ENCODE results near the gene ITGBL1. TPM values are rescaled to one million over a fixed set of nuclear protein-coding genes. Genes with fewer than 3 reads are reported as not detected.

The ITGBL1 gene
- total and polyA plus RNA-seq, 8 donors = 0.53 to 36.6 (median 4.8) TPM; not detected in 1

GRCh38 chr13:101647760-101648159 is 195.3 kb downstream of the ITGBL1 start:
- no peak for TF ChIP-seq POLR2A (IDR thresholded peaks at IDR 0.05)
- no peak for DNase-seq
- H3K4me3 ChIP-seq = no peak overlapping the region
- intact Hi-C loops (cut with DNase I; ENCODE audit: low total_unique reads) = no loop called here
- H3K36me3 ChIP-seq = no peaks in the 10 kb centered on the region
- H3K27ac ChIP-seq = no peak overlapping the region
- H3K27me3 ChIP-seq = no peaks in the 10 kb centered on the region
- no peaks in the 10 kb centered on the region for H3K9me3 ChIP-seq
- 74 to 86% (median 83%) methylated on average over 5 of the region's 5 CpGs for WGBS, 5 donors
- H3K4me1 ChIP-seq = no peaks in the 10 kb centered on the region

- intact Hi-C loops (cut with DNase I; ENCODE audit: low total_unique reads) = no loop called here
- TF ChIP-seq POLR2A (IDR thresholded peaks at IDR 0.05) (no peak), EP300 (IDR thresholded peaks at IDR 0.05) (no peak), CTCF (IDR thresholded peaks at IDR 0.05) (no peak), POLR2AphosphoS5 (IDR thresholded peaks at IDR 0.05) (no peak)
- no peak for DNase-seq
- Histone ChIP-seq H3K36me3 (no peaks in the 10 kb centered on the region), H3K4me3 (no peak overlapping the region), H3K9me3 (no peaks in the 10 kb centered on the region), H3K4me1 (no peaks in the 10 kb centered on the region), H3K27ac (no peak overlapping the region), H3K27me3 (no peaks in the 10 kb centered on the region)
Measured at GRCh38 chr13:101648766-101649487, 196.5 kb downstream of the ITGBL1 start.

GRCh38 chr13:101649488-101650126 is 197.1 kb downstream of the ITGBL1 start:
- H3K27me3 ChIP-seq = no peaks in the 10 kb centered on the region
- no peak overlapping the region for H3K4me3 ChIP-seq
- H3K9me3 ChIP-seq = no peaks in the 10 kb centered on the region
- H3K36me3 ChIP-seq = no peaks in the 10 kb centered on the region
- no peak for DNase-seq
- intact Hi-C loops (cut with DNase I; ENCODE audit: low total_unique reads) = no loop called here
- 76 to 80% (median 76%) methylated on average over 4 of the region's 4 CpGs for WGBS, 5 donors
- TF ChIP-seq POLR2AphosphoS5 (IDR thresholded peaks at IDR 0.05) (no peak), POLR2A (IDR thresholded peaks at IDR 0.05) (no peak), CTCF (IDR thresholded peaks at IDR 0.05) (no peak), EP300 (IDR thresholded peaks at IDR 0.05) (no peak)
- H3K27ac ChIP-seq = no peak overlapping the region
- H3K4me1 ChIP-seq = no peaks in the 10 kb centered on the region

- Histone ChIP-seq H3K4me3 (no peak overlapping the region), H3K27ac (no peak overlapping the region), H3K4me1 (no peaks in the 10 kb centered on the region), H3K9me3 (no peaks in the 10 kb centered on the region), H3K36me3 (no peaks in the 10 kb centered on the region), H3K27me3 (no peaks in the 10 kb centered on the region)
- WGBS, 5 donors = 80 to 92% (median 86%) methylated on average over 4 of the region's 4 CpGs
- intact Hi-C loops (cut with DNase I; ENCODE audit: low total_unique reads) = no loop called here
- no peak for DNase-seq
- TF ChIP-seq CTCF (IDR thresholded peaks at IDR 0.05) (no peak), POLR2AphosphoS5 (IDR thresholded peaks at IDR 0.05) (no peak), EP300 (IDR thresholded peaks at IDR 0.05) (no peak), POLR2A (IDR thresholded peaks at IDR 0.05) (no peak)
Measured at GRCh38 chr13:101654883-101655282, 202.4 kb downstream of the ITGBL1 start.

- intact Hi-C loops (cut with DNase I; ENCODE audit: low total_unique reads) = no loop called here
- Histone ChIP-seq H3K27me3 (no peaks in the 10 kb centered on the region), H3K27ac (no peak overlapping the region), H3K36me3 (no peaks in the 10 kb centered on the region), H3K9me3 (no peaks in the 10 kb centered on the region), H3K4me1 (no peaks in the 10 kb centered on the region), H3K4me3 (no peak overlapping the region)
- WGBS, 5 donors = 75 to 91% (median 84%) methylated on average over 3 of the region's 3 CpGs
- no peak for DNase-seq
- no peak for TF ChIP-seq CTCF (IDR thresholded peaks at IDR 0.05)
- no peak for TF ChIP-seq POLR2A (IDR thresholded peaks at IDR 0.05)
- TF ChIP-seq EP300 (IDR thresholded peaks at IDR 0.05) = no peak
- TF ChIP-seq POLR2AphosphoS5 (IDR thresholded peaks at IDR 0.05) = no peak
Measured at GRCh38 chr13:101655435-101655834, 203.0 kb downstream of the ITGBL1 start.

All from stomach (tissue), 9 donors.